GM20431 (cell line): ENCODE data around the gene SOCS7.

Source experiments
- in situ Hi-C: fragments of 300-500 bp; cut with MseI, MboI; formaldehyde crosslinking; loops from one replicate; pipeline ENCODE4 v1.15.0; 2020; ENCODE audit warnings: low sequenced_read_pairs; ENCODE audit not compliant: unreplicated experiment

SOCS7 gene

DNA sequence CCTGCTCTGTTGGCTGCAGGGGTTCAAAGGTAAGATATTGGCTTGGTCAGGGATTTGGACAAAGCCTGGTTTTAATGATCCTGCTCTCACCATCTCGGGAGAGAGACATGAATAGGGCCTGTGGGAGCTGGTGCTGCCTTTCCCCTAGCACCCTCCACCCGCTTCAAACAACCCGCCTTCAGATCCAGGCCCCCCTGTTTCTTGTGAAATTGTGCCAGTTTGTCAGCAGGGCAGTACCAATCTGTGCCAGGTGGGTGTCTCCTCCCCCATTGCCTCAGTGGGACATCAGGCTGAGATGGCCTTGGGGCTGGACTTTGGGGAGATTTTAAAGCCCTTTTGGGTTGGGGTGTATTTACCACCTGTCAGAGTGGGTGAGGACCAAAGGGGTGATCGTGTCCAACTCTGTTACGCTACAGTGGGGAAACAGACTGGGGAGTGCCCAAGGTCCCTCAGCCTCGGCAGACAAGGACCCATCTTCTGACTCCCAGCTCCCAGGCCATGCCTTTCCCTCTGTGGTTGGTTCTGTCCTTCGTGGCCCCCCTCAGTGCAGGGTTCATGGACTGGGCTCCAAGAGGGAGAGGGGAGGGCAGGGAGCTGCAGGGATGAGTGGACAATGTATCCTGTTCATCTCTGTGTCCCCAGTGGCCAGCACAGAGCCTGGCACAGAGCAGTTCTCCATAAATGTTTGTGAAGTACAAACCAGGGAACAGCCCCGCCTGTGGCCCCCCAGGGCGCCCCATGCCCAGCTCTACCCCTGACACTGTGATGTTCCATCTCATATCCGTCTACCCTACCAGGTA, 79.9 kb downstream of the SOCS7 start:
- in situ Hi-C loops, result loop anchor here (10.0 kb wide), 1 partner anchor 233 kb away; no protein-coding TSS in a partner anchor

GRCh38 chr17:38434178-38434665, 82.6 kb downstream of the SOCS7 start:
- in situ Hi-C loops, result loop anchor here (10.0 kb wide), 1 partner anchor 231 kb away; no protein-coding TSS in a partner anchor

- in situ Hi-C loops, result loop anchor here (10.0 kb wide), 1 partner anchor 229 kb away; no protein-coding TSS in a partner anchor
Observed at GRCh38 chr17:38435795-38436194, 84.2 kb downstream of the SOCS7 start.

DNA sequence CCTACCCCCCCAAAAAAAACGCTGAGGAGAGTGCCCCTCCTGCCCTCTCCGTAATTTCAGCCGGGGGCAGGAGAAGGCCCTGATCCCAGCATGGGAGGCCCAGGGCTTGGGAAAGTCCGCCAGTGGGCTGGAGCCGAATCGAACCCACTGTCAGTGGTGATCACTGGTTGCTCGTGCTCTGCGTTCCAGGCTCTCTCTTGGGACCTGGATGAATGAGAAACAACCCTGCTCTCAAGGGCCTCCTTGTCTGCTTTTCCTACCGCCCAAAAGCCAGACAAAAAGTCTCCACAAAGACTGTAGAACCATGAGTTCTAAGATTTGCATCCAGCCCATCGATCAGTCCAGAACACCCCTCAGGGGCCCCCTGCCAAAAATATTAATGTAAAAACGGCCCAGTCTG, 84.7 kb downstream of the SOCS7 start:
- in situ Hi-C loops, result loop anchor here (10.0 kb wide), 1 partner anchor 228 kb away; no protein-coding TSS in a partner anchor

DNA sequence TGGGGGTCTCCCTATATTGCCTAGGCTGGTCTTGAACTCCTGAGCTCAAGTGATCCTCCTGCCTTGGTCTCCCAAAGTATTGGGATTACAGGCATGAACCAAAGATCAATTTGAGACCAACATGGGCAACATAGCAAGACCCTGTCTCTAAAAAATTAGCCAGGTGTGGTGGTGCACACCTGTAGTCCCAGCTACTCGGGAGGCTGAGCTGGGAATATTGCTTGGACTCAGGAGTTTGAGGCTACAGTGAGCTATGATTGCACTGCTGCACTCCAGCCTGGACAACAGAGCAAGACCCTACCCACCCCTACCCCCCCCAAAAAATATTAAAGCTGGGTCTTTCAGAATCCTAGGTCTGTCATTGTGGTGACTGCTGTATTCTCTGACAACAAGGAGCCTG, 85.7 kb downstream of the SOCS7 start:
- in situ Hi-C loops, result loop anchor here (10.0 kb wide), 1 partner anchor 227 kb away; no protein-coding TSS in a partner anchor

DNA sequence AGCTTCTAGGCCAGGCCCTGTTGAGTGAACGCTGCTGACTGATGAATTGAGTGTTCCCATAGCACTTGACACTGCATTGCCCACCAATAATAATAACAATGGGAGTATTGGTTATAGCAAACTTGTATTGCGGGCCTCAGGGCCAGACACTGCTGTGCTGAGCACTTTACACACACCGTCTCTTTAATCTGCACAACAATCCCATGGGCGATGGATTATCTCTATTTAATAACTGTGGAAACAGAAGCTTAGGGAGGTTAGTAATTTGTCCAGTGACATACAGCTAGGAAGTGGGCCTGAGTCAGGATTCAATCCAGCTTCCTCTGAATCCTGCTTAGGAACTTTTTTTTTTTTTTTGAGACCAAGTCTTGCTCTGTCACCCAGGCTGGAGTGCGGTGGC, 87.8 kb downstream of the SOCS7 start:
- in situ Hi-C loops, result loop anchor here (10.0 kb wide), 1 partner anchor 225 kb away; no protein-coding TSS in a partner anchor

DNA sequence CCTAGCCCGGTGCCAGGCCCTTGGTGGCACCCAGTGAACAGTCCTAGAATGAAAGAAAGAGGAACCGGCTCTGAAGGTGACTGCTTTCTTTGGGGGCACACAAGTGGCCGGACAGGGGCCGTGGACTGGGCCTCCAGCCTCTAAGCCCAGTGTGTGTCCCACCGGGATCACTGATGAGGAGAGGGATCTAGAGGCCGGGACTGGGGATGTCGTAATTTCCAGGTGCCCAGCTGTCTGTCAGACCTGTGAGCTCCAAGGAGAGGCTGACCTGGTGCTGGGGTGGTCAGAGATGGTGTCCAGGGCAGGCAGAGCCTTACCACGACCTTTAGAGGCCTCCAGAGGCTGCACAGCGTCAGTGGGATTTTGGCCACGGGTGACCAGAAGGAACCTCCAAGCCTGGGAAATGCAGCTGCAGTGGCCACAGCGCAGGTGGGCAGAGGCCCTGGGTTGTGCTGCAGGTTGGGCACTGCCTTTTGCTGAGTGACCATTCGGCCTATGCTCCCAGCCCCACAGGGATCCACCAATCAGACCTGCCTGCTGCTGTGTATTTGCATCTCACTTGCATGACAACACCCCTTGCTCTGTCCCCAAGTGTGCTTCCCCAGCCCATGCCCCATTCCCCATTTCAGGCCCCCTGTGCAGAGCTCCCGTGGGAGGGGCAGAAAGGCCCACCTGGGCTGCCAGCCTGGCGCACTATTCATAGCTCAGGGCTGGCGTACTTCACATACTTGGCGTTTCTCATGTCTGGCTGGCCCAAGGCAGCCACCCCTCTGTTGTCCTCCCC, 89.2 kb downstream of the SOCS7 start:
- in situ Hi-C loops, result no loop called here

GRCh38 chr17:38441429-38442061, 89.9 kb downstream of the SOCS7 start:
- in situ Hi-C loops, result no loop called here

DNA sequence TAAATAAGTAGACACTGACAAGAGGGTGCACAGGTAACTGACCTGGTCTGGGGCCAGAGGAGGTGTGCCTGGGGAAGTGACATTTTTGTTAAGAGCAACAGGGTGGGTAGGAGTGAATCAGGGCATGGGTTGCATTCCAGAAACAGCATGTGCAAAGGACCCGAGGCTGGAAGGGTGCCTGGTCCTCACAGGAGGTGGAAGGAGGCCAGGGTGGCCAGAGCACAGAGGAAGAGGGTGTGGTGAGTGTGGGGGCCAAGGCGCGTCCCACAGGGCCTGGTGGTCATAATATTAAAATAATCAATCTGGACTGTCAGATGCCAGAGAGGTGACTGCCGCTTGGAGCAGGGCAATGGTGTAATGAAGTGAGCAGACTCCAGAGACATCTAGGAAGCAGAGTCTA, 90.9 kb downstream of the SOCS7 start:
- in situ Hi-C loops, result no loop called here

- in situ Hi-C loops, result no loop called here
Observed at GRCh38 chr17:38443356-38444031, 91.8 kb downstream of the SOCS7 start.

GRCh38 chr17:38444151-38444550, 92.5 kb downstream of the SOCS7 start:
- in situ Hi-C loops, result no loop called here

DNA sequence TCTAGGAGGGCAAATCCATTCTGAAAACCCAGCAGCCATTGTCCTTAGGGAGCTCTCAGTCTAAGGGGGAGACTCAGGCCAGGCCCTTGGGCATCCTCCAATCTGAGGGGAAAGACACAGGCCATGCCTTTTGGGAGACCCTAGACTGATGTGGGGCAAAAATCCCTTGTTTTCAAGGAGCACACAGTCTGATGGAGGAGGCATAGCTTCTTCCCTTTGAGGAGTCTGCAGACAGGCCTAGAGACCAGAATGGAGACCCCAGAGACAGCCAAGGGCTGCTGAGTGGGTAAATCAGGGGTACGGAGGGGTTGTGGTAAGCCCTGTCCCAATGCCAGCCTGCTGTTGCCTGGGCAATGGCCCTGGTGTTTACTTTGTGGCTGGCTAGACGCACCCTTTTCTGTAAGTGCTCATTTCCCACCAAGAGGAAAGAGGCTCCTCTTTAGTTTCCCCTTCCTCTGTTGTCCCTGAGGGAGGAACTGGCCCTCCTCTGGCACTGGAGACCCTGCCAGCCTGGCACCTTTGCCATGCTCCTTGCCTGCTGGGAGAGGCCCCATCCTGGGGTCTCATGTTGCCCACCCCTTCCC, 96.0 kb downstream of the SOCS7 start:
- in situ Hi-C loops, result no loop called here

DNA sequence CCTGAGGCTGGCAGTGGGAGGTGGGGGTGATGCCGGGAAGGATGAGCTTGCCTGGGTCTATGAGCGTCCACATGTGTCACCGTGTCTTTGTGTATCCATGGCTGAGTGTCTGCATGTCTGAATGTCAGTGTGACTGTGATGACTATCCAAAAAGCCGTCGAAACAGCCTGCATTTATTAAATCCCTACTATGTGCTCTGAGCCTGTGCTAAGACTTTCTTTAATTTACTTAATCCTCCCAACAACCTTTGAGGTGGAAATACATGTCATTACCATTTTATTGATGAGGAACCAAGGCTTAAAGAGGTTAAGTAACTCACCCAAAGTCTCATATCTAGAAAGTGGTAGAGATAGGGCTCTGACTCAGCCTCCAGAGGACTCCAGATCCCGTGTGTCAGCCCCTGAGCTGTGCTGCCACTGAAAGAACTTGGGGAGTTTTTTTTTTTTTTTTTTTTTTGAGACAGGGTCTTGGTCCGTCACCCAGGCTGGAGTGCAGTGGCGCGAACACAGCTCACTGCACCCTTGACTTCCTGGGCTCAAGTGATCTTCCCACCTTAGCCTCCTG, 96.6 kb downstream of the SOCS7 start:
- in situ Hi-C loops, result no loop called here

DNA sequence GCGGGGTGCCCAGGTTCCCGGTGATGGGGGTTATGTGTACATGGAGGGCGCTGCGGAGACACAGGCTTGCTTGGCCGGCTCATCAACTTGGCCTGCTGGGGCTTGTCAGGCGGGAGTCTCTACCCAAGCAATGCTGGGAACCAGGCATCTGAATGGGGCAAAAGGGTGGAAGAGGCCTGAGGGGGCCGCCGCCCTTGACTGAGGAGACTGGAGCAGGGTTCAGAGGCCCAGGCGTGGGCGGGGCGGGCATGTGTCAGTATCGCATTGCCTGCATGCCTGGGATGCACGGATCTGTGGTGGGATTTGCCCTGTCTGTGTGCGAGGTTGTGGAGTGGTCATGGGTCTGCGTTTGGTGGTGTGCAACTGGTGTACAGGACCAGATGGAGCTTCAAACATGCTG, 97.7 kb downstream of the SOCS7 start:
- in situ Hi-C loops, result no loop called here

DNA sequence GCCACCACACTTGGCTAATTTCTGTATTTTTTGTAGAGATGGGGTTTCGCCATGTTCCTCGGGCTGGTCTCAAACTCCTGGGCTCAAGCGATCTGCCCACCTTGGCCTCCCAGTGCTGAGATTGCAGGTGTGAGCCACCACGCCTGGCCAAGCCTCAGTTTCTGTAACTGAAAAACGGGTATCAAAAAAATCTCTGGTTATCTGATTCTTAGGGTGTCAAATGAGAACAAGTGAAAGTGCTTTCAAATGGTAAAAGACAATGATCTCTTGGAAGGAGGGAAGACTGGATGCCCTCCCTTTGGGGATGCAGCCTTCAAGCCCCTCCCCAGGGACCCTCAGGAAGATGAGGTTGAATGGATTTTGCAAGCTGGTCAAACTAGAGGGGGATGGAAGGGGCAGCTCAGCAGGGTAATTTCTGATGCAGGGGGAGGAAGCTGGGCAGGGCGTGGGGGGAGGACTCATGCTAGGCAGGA, 98.9 kb downstream of the SOCS7 start:
- in situ Hi-C loops, result no loop called here

DNA sequence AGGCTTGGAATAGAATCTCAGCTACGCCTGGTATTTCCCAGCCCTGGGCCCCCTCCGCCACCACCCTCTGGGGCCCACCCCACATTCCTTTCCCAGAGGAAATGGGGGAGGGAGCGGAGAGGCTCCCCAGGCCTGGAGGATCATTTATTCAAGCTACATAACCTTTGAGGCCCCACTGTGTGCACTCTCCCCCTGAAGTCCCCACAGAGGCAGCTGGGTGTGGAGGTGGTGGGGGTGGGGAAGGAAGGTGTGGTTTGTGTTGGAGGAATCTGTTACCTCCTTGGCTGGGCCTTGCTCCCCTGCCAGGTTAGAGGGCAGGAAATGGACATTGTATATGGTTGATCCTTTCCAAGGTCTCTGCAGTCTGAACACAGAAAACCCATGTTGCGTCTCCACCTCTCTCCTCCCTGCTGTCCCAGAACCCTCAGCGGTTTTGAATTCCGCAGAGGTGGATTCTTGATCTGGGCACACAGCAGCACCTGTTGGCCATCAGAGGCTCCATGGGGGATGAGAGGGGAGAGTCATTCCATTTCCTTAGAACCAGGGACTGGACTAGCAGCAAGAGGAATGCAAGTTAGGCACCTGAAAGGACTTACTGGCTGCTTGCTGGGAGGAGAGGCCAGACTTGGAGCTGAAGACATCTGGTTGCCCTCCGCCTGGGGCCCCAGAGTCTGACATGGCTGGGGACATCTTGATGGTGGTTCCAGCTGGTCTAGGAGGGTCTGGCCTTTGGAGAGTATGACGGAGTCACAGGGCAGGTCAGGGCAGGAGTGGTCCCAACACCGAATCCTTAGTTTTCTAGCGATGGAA, 99.6 kb downstream of the SOCS7 start:
- in situ Hi-C loops, result no loop called here

DNA sequence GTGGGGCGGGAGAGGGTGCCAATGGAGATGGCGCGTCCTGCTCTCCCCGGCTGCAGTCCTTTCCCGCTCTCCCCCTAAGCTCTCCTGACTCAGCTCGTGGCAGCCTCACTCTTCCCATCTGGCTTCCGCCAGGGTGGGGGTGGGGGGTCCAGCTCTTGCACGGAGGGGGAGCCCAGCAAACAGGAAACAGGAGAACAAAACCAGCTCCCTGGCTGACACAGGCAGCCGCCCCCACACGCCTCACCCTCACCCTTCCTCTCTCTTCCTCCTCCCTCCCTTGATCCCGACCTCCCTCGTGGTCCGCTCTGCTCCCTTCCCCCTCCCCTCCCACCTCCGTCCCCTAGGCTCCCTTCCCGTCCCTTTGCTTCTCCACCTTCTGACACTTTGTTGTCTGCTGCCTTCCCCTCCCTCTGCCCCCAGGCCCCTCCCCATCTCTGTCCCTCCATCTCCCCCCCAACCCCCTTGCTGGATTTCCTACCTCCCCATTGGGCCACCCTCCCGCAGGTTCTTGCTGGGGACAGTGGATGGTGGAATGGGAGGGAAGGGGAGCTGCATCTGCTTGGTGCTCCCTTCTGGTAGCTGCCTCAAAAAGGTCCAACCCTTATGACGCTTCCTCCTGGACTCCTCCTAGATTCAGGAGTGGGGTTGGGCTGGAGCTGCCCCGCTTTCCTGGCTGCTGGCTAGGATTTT, 100.3 kb downstream of the SOCS7 start:
- in situ Hi-C loops, result no loop called here

DNA sequence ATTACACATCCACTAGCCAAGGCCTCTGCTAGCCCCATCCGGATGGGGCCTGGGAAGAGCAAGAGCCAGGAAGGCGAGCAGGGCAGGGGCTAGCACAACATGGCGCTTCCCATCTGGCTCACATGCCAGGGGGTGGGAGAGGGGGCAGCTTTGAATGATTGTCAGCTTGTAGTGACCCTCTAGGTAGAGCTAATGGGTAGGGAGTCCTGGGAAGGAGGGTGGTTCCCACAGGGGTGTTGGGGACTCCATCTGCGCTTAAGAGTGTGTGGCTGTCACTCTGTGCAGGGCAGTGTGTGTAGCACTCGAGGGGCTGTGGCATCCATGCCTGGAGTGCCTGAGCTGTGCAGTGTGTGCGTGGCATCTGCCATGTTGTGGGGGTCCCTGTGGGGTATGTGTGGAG, 101.1 kb downstream of the SOCS7 start:
- in situ Hi-C loops, result no loop called here
